Retinal pigment epithelial cell (primary cell): ENCODE results near the gene STX7.

Source experiments
- DNase-seq: peaks from one replicate; pipeline ENCODE4 v3.0.0-alpha.2; 2010; ENCODE audit warnings: low read depth
- H3K4me3 ChIP-seq: 2 replicates; pipeline ENCODE4 v1.5.1; 2011; ENCODE audit warnings: mild to moderate bottlenecking, low read length, control low read depth, moderate library complexity
- TF ChIP-seq, protein P1 (sequence below): conservative IDR thresholded peaks from 2 replicates; pipeline ENCODE4 v1.5.1; 2011; ENCODE audit warnings: low read depth, low read length, control low read depth, inconsistent platforms

STX7 gene

DNA sequence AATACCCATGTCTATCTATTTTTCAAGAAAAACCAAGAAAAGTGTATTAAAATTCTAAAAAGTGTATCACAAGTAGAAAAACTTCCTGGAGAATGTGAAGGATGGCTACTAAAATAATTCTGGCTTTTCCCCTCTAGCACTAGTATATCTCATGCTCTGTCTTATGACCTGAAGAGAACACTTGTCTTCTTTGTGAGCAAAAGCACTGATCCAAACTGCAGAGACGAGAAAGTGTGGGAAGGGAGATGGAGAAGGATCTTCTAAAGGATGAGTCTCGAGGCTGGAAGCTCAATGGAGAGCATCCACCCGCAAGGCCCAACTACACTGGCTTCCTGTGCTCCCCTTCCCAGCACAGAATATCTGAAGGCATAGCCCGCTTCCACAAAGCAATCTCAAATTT, 23.5 kb downstream of the STX7 start:
- no peak overlapping the region for H3K4me3 ChIP-seq

DNA sequence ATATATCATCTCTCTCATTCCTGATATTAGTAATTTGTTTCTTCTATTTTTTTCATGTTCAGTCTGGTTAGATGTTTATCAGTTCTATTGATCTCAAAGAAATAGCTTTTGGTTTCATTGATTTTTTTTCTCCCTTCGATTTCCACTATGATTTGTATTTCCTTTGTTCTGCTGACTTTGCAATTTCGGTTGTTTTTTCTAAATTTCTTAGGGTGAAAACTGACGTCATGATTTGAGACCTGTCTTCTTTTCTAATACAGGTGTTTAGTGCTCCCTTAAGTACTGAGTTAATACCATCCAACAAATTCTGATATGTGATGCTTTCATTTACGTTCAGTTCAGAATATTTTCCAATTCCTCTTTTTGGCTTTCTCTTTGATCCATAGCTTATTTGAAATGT, 25.2 kb downstream of the STX7 start:
- H3K4me3 ChIP-seq, result no peak overlapping the region
- TF ChIP-seq, protein P1, sequence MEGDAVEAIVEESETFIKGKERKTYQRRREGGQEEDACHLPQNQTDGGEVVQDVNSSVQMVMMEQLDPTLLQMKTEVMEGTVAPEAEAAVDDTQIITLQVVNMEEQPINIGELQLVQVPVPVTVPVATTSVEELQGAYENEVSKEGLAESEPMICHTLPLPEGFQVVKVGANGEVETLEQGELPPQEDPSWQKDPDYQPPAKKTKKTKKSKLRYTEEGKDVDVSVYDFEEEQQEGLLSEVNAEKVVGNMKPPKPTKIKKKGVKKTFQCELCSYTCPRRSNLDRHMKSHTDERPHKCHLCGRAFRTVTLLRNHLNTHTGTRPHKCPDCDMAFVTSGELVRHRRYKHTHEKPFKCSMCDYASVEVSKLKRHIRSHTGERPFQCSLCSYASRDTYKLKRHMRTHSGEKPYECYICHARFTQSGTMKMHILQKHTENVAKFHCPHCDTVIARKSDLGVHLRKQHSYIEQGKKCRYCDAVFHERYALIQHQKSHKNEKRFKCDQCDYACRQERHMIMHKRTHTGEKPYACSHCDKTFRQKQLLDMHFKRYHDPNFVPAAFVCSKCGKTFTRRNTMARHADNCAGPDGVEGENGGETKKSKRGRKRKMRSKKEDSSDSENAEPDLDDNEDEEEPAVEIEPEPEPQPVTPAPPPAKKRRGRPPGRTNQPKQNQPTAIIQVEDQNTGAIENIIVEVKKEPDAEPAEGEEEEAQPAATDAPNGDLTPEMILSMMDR, result no peak
- no peak for DNase-seq

More for the DNA sequence above, 23.5 kb downstream of the STX7 start:
- DNase-seq, result no peak
- TF ChIP-seq, protein P1, result no peak

DNA sequence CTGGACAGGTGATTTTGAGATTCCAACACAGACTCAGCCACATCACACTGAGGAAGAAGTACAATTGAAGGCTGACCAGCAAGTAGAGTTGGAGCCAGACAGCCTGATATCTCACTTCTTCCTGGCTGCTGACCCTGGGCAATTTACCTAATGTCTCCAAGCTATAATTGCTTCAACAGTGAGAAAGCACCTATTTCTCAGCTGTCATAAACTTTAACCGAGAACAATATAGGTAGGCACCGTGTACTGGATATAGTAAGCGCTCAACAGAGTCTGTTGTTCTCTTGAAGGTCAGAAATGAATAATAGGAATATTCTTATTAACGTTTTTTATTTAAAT, 28.3 kb downstream of the STX7 start:
- H3K4me3 ChIP-seq, result no peak overlapping the region
- no peak for DNase-seq
- TF ChIP-seq, protein P1, result no peak

DNA sequence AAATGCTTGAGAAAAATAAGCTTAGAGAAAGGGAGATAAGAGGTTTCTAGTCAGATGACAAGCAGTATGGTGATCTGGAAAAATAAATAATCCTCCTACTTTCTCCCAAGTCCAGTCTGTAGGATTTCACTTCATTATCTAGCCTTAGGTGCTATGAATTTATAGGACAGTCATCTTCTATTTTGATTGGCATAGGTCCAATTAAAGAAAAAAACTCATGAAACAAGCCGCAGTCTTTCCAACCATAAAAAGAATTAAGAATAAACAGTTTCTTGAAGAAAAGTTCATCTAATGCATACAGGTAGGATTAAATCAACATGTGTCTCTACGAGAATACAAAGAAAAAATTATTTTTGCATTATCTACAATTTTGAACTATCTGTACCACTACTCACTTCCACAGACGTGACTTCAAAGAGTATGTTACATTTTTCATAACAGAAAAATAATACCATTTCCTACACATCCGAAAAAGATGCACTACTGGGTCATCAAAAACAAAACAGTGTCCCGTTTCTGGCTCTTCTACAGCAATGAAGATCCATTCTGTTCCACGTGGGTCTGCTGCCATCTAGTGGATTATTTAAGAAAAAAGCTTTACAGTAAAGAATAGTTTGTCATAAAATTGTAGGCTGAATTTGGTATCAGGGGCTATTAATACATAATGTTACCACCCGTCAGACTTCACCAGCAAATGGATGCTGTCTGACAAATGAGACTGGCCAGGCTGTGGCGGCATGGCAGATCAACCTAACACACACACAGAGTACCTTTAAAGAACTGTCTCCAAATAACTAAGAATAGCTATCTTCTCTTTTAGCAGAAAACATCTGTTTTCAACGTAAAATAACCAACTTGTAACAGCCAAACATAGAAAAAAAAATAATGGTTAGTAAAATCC, 28.9 kb downstream of the STX7 start:
- TF ChIP-seq, protein P1, result peak; percentile 56
- no peak for DNase-seq
- no peak overlapping the region for H3K4me3 ChIP-seq

DNA sequence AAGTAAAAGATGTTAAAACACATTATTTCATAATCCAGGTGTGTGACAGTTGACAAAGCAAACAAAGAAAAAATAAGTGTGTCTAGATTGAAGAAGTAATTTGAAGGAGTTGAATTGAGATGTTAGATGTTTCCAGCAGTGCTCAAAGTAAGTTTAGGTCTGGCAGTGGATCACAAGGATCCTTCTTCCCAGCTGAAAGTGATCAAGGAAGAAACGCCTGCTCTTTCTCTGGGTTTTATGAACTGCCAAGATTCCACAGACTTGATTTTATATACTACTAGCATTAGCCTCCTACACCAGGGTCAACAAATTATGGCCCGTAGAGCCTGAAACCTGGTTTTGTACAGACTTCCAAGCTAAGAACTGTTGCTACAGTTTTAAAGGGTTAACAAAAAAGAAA, 30.3 kb downstream of the STX7 start:
- TF ChIP-seq, protein P1, result no peak
- H3K4me3 ChIP-seq, result no peak overlapping the region
- DNase-seq, result no peak

DNA sequence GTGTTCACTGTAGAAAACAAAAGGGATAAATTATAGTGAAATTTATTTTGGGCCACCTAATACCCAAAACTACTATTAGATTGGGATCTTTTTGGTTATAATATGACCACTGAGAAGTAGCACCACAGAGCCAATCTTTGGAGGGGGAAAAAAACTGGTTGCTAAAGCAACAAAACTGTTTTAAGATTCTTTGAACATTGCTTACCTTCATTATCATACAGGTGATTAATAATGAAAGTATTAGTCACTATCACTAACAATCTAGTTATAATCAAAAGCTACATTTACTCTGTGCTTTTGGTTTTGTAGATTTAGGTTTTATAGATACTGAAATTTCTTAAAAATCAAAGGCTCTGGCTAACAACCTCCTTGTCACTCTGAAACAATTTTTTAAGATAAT, 31.7 kb downstream of the STX7 start:
- DNase-seq, result no peak
- no peak overlapping the region for H3K4me3 ChIP-seq
- TF ChIP-seq, protein P1, result no peak

DNA sequence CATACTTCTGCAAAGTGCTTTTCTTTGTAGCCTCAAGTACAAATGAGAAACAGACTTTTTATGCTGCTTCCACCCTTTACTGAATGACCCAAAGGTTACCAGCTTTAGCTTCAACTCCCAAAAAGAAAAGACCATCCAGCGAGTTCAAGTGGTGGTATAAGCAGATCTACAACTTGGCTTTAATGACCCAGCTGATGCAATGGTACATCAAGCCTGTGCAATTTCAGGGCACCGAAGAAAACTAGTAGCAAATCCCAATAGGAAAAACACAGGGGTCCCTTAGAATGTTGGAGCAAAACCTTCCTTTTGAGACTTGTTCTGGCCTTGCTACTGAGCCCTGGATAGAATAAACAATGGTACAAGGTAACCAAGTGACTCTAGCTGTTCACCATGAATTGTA, 33.8 kb downstream of the STX7 start:
- DNase-seq, result no peak
- TF ChIP-seq, protein P1, result no peak
- H3K4me3 ChIP-seq, result no peak overlapping the region
